Stimulated activated naive CD8-positive, alpha-beta T cell treated with anti-CD3 and anti-CD28 coated beads, Interleukin-15, amount 100 ng/mL, for 72 hours (primary cell): Measurements from ENCODE around the gene PIP5K1A.
"Not testable (repeated sequence)": the region's sequence is repeated elsewhere in the genome, so short reads cannot be mapped to it uniquely, and the experiment has no call there.

Experiments used
- ATAC-seq: fragments of 150-1000 bp; cut with Tn5 transposase; 2 replicates; pipeline ENCODE4 v1.10.0; 2021; ENCODE audit warnings: mild to moderate bottlenecking, moderate library complexity
- DNase-seq, 2 donors: peaks; one replicate each; pipeline ENCODE4 v3.0.0; 2021 to 2022
- H3K27ac Mint-ChIP-seq, 2 donors: one replicate each; pipeline ENCODE4 v1.8.0; 2022; ENCODE audit warnings: mild to moderate bottlenecking in 2 of 2, mixed read lengths in 2 of 2, moderate library complexity in 2 of 2
- H3K27me3 Mint-ChIP-seq: one replicate; pipeline ENCODE4 v1.8.0; 2022; ENCODE audit warnings: mixed read lengths
- H3K4me1 Mint-ChIP-seq: one replicate; pipeline ENCODE4 v1.8.0; 2022; ENCODE audit warnings: mild to moderate bottlenecking, mixed read lengths
- H3K4me3 Mint-ChIP-seq, 2 donors: one replicate each; pipeline ENCODE4 v1.8.0; 2022; ENCODE audit warnings: mild to moderate bottlenecking in 2 of 2, mixed read lengths in 2 of 2, moderate library complexity in 1 of 2
- H3K9me3 Mint-ChIP-seq, 2 donors: one replicate each; pipeline ENCODE4 v1.8.0; 2022; ENCODE audit warnings: mixed read lengths in 2 of 2

The PIP5K1A gene

GRCh38 chr1:151265446-151266236, 67.3 kb downstream of the PIP5K1A start:
- no peak for ATAC-seq
- no peaks in the 10 kb centered on the region for H3K27me3 Mint-ChIP-seq
- H3K4me1 Mint-ChIP-seq: no peaks in the 10 kb centered on the region
- H3K27ac Mint-ChIP-seq: no peak overlapping the region
- H3K4me3 Mint-ChIP-seq: no peak overlapping the region
- DNase-seq: no peak
- no peaks in the 10 kb centered on the region for H3K9me3 Mint-ChIP-seq

DNA sequence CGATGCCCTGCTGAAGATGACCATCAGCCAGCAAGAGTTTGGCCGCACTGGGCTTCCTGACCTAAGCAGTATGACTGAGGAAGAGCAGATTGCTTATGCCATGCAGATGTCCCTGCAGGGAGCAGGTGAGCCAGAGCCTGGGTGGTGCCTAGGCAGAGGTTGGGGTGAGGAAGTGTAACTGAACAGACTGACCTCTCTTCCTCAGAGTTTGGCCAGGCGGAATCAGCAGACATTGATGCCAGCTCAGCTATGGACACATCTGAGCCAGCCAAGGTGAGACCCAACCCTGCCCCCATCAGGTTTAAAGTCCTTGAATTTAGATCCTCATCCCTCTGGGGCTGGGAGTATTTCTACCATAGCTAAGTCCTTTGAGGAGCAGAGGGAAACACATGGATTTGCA, 68.0 kb downstream of the PIP5K1A start:
- no peak for DNase-seq
- ATAC-seq: no peak
- peak overlapping the region in 1 of 2 donors; percentile 20 for H3K27ac Mint-ChIP-seq
- H3K4me3 Mint-ChIP-seq: no peak overlapping the region
- no peaks in the 10 kb centered on the region for H3K9me3 Mint-ChIP-seq
- H3K27me3 Mint-ChIP-seq: no peaks in the 10 kb centered on the region
- H3K4me1 Mint-ChIP-seq: no peaks in the 10 kb centered on the region

DNA sequence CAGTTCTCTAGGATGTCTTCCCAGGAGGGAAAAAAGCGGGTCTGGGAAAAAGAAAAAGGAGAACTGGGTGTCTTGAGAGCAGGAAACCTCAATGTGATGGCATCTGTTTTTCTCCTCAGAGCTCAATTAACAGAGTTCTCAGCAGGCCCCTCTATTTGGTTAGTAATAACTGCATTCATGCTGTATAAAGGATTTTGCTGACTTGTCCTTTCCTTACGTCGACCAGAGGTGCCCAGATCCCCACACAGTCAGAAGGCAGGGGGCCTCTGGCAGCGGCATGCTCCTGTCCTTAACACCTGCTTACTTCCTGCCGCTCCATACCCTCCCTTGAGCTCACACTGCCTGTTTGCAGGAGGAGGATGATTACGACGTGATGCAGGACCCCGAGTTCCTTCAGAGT, 68.5 kb downstream of the PIP5K1A start:
- Mint-ChIP-seq H3K9me3 (no peaks in the 10 kb centered on the region), H3K4me1 (no peaks in the 10 kb centered on the region), H3K27ac (no peak overlapping the region), H3K27me3 (no peaks in the 10 kb centered on the region), H3K4me3 (no peak overlapping the region)
- ATAC-seq (no peak), DNase-seq (no peak)

DNA sequence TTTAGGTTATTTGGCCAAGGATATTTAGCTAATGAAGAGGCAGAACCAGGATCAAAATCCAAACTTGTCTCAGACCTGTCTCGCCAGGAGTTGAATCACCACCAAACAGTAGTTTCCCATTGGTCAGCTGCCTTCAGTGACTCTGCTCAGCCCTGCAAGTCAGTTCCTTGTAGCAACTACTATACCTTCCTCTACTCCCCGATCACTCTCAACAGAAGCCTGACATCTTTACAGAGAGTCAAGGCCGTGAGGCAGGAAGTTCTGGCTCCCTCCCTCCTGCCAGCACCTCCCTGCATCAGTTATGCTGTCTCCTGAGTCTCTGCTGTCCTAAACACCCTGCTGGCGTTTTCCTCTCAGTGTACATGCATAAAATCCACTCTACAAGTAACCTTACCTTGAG, 69.4 kb downstream of the PIP5K1A start:
- no peak for DNase-seq
- no peaks in the 10 kb centered on the region for H3K27me3 Mint-ChIP-seq
- no peaks in the 10 kb centered on the region for H3K4me1 Mint-ChIP-seq
- no peak for ATAC-seq
- H3K4me3 Mint-ChIP-seq: no peak overlapping the region
- no peaks in the 10 kb centered on the region for H3K9me3 Mint-ChIP-seq
- H3K27ac Mint-ChIP-seq: no peak overlapping the region

GRCh38 chr1:151273924-151274466, 75.6 kb downstream of the PIP5K1A start:
- H3K4me3 Mint-ChIP-seq: no peak overlapping the region
- DNase-seq (no peak), ATAC-seq (no peak)
- H3K27ac Mint-ChIP-seq: peak overlapping the region in 1 of 2 donors; percentile 43
- H3K4me1 Mint-ChIP-seq: peaks cover 25% of the 10 kb centered on the region
- no peaks in the 10 kb centered on the region for H3K9me3 Mint-ChIP-seq
- H3K27me3 Mint-ChIP-seq: no peaks in the 10 kb centered on the region

DNA sequence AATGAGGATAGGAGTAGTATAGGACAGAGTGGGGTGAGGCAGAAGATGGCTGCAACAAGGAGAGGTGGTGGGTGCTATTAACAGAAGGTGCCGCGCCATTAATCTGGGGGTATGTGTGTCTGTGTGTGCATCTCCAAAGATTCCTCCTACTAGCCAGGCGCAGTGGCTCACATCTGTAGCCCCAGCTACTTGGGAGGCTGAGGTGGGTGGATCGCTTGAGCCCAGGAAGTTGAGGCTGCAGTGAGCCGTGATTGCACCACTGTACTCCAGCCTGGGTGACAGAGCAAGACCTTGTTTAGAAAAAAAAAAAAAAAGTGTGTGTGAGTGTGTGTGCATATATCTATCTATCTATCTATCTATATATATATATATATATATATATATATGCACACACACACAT, 77.0 kb downstream of the PIP5K1A start:
- H3K4me1 Mint-ChIP-seq: peaks cover 27% of the 10 kb centered on the region
- not testable (repeated sequence) for H3K27me3 Mint-ChIP-seq, H3K9me3 Mint-ChIP-seq, H3K4me3 Mint-ChIP-seq, ATAC-seq, DNase-seq, H3K27ac Mint-ChIP-seq

DNA sequence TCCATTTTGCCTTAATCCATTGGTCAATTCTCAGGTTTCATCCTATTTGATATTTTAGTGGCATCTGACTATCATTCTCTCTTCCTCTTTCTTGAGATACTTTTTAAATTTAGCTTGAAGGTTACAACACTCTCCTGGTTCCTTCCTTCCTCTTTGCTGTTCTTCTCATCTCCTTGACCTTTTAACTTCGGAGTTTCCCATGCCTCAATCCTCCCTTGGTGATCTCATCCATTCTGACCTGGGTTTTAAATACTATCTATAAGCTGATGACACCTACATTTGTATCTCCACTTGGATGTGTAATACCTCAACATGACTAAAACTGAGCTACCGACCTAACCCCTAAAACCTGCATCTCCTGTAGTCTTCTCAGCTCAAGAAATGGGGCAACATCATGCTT, 78.9 kb downstream of the PIP5K1A start:
- ATAC-seq: peak; percentile 4
- peak overlapping the region; percentile 9 to 42 for H3K4me3 Mint-ChIP-seq

DNA sequence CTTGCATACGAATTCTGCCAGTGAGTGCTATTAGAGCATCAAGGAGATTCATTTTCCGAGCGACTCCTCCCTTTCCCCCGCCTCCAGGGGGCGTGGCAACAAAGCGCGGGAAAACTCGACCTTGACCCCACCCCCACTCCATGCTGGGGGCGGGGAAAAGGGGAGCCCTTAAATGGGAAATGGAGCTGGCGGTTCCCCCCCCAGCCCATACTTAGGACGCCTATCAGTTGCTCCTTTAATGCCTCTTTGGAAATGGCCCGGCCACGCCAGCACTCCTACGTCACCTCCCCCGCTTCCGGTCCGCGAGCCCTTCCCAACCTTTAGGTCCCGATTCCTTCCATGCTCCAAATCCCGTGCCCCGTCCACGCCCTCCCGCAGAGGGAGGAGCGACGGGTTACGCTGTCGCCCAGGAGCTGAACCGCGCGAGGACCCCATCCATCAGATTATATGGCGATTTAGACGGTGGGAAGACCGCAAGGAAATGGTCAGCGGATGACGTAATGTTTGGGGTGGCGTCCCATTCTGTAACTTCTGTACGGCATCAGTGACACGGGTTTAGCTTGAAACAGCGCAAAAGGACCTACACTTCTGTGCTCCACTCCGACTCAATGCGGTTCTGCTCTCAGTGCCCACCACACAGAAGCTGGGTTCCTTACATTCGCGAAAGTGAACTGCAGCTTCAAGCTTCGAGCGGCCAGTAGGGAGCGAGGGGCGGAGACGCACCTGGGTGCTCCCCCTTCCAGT, 83.0 kb downstream of the PIP5K1A start:
- ATAC-seq: peak; percentile 58
- DNase-seq: peak; percentile 98
- Mint-ChIP-seq H3K4me3 (peak overlapping the region; percentile 87 to 88), H3K27ac (peak overlapping the region; percentile 97 to 99), H3K4me1 (peaks cover 54% of the 10 kb centered on the region), H3K27me3 (no peaks in the 10 kb centered on the region), H3K9me3 (no peaks in the 10 kb centered on the region)

More for the DNA sequence above, 78.9 kb downstream of the PIP5K1A start:
- H3K27me3 Mint-ChIP-seq: no peaks in the 10 kb centered on the region
- peak in 1 of 2 donors; percentile 42 for DNase-seq
- H3K4me1 Mint-ChIP-seq: peaks cover 27% of the 10 kb centered on the region
- peak overlapping the region; percentile 2 to 86 for H3K27ac Mint-ChIP-seq
- H3K9me3 Mint-ChIP-seq: no peaks in the 10 kb centered on the region

DNA sequence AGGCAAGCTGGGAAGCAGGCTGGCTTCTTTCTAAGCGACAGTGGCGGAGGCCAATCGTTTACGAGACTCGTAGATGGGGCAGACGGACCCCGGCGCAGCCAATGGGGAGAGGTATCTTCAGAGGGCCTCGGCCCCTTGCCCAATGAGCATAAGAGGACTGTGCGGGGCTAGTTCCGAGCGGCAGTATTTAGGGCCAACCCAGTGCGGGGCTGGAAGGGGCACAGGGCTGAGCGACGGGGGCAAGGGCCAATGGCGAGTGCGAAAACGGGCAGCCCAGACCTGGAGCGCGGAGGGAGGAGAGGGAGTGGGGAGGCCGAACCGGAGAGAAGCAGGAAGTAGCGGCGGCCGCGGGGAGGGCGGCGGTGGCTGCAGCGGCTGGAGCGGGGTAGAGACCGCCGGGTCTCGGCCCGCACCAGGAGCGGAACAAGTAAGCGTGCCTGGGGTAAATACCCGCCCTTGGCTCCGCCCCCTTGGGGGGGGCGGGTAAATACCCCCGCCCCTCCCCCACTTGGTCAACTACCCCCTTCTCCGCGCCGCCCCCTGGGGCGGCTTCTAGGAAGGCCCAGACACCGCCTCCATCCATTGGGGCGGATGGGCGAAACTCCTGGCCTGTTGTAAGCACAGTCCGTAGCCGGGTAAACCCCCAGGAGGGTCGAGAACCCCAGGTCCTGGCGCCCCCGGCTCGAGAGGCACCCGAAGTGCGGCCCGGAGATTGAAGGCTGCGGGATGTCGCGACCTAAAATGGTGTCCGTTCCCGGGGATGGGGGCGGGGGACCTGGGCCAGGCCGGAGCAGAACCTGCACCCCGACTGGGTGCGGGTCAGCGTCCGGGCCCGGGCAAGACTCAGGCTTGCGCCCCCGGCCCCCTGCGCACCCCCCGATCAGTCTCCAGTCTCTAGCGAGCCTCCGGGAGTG, 83.9 kb downstream of the PIP5K1A start, which contains the start of gene ZNF687:
Gene ZNF687 (plus strand): TSS at position 331 of the 914 bp plus-strand sequence. CDS start 3,993 bp downstream, outside the sequence.
- Mint-ChIP-seq H3K4me1 (peaks cover 51% of the 10 kb centered on the region), H3K4me3 (peak within 1 kb of the TSS; percentile 87 to 88), H3K27ac (peak within 1 kb of the TSS; percentile 98 to 99), H3K9me3 (no peaks in the 10 kb centered on the region), H3K27me3 (no peaks in the 10 kb centered on the region)
- ATAC-seq: peak; percentile 95
- peak; percentile 99 to 100 for DNase-seq

DNA sequence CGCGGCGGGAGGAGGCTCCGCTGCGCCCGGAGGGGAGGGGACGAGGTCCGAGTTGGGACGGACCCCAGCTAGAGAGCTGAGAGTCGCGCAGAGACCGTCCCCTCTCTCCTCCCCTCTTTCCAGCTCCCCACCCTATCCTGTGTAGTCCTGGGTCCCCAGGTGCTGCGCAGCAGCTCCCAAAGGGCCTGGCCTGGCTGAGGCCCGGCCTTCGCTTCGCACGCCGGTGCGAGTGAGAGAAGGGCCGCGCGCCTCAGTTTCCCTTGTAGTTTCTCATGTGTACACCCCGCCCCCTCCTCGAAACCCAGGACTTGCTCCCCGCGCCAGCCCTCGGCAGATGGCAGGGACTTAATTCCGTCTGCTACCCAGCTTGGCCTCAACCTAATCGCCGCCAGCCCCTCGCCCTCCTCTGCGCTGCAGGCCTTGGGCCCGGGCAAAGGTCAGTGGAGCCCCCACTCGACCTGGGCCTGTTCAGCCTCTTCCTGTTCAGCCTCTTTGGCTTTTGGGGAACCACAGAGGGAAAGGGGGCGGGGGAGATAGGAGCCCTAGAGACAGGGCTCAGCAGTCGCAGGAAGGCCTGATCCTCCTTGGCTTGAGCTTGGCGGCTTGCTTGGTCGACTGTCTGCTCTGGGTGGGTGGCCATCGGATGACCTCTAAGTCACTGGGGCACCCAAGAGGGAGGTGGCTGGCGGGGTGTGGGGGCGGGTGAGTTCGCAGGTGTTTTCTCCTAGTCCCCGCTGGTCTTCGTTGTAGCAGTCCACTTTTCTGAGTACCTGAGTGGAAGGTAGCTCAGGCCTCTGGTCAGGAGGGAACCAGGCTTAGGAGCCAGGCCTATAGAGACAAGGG, 84.8 kb downstream of the PIP5K1A start:
- Mint-ChIP-seq H3K27ac (peak overlapping the region; percentile 98 to 99), H3K27me3 (no peaks in the 10 kb centered on the region), H3K9me3 (no peaks in the 10 kb centered on the region), H3K4me1 (peaks cover 43% of the 10 kb centered on the region), H3K4me3 (peak overlapping the region; percentile 87 to 88)
- DNase-seq (peak; percentile 19 to 42), ATAC-seq (no peak)

- Mint-ChIP-seq H3K9me3 (no peaks in the 10 kb centered on the region), H3K27ac (peak overlapping the region; percentile 60 to 99), H3K4me1 (peaks cover 49% of the 10 kb centered on the region), H3K27me3 (no peaks in the 10 kb centered on the region), H3K4me3 (peak overlapping the region; percentile 87 to 88)
- ATAC-seq (no peak), DNase-seq (no peak)
Measured at GRCh38 chr1:151284013-151284577, 85.7 kb downstream of the PIP5K1A start.

DNA sequence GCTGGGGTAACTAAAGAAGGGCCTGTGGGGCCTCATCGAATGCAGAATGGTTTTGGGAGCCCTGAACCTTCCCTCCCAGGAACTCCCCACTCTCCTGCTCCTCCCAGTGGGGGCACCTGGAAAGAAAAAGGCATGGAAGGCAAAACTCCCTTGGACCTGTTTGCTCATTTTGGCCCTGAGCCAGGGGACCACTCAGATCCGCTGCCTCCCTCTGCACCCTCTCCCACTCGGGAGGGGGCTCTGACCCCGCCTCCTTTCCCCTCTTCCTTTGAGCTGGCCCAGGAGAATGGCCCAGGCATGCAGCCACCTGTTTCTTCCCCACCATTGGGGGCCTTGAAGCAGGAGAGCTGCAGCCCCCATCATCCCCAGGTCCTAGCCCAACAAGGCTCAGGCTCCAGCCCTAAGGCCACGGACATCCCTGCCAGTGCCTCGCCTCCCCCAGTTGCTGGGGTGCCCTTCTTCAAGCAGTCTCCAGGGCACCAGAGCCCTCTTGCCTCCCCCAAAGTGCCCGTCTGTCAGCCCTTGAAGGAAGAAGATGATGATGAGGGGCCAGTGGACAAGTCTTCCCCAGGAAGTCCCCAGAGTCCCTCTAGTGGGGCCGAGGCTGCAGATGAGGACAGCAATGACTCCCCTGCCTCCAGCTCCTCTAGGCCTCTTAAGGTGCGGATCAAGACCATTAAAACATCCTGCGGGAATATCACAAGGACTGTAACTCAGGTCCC, 88.4 kb downstream of the PIP5K1A start:
- H3K4me3 Mint-ChIP-seq: no peak overlapping the region
- no peaks in the 10 kb centered on the region for H3K9me3 Mint-ChIP-seq
- DNase-seq (no peak), ATAC-seq (no peak)
- peak overlapping the region in 1 of 2 donors; percentile 74 for H3K27ac Mint-ChIP-seq
- H3K4me1 Mint-ChIP-seq: peaks cover 61% of the 10 kb centered on the region
- H3K27me3 Mint-ChIP-seq: no peaks in the 10 kb centered on the region

DNA sequence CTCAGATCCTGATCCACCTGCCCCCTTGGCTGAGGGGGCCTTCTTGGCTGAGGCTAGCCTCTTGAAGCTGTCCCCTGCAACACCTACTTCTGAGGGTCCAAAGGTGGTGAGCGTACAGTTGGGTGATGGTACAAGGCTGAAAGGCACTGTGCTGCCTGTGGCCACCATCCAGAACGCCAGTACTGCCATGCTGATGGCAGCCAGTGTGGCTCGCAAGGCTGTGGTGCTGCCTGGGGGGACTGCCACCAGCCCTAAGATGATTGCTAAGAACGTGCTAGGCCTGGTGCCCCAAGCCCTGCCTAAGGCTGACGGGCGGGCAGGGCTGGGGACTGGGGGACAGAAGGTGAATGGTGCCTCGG, 89.0 kb downstream of the PIP5K1A start:
- Mint-ChIP-seq H3K9me3 (no peaks in the 10 kb centered on the region), H3K27ac (peak overlapping the region in 1 of 2 donors; percentile 74), H3K4me3 (no peak overlapping the region), H3K4me1 (peaks cover 61% of the 10 kb centered on the region), H3K27me3 (no peaks in the 10 kb centered on the region)
- ATAC-seq (no peak), DNase-seq (no peak)
